ENCODE data around the gene SHROOM4.

The SHROOM4 gene

GRCh38 chrX:50780144-50780543 is 33.9 kb downstream of the SHROOM4 start:
- no peak for DNase-seq (ENCODE audit: low spot score)

- DNase-seq (ENCODE audit: low spot score) = no peak
These were observed 34.3 kb downstream of the SHROOM4 start for GRCh38 chrX:50779694-50780093.

- no peak for DNase-seq (ENCODE audit: low spot score)
These were observed 35.7 kb downstream of the SHROOM4 start for GRCh38 chrX:50778272-50778671.

- no peak for DNase-seq (ENCODE audit: low spot score)
These were observed 37.7 kb downstream of the SHROOM4 start for GRCh38 chrX:50776248-50776647.

GRCh38 chrX:50771382-50771781 is 42.6 kb downstream of the SHROOM4 start:
- DNase-seq (ENCODE audit: low spot score) = no peak

GRCh38 chrX:50770702-50771101 is 43.3 kb downstream of the SHROOM4 start:
- DNase-seq (ENCODE audit: low spot score) = peak; percentile 1

GRCh38 chrX:50769389-50770063 is 44.5 kb downstream of the SHROOM4 start:
- DNase-seq (ENCODE audit: low spot score) = peak; percentile 80

GRCh38 chrX:50768801-50769200 is 45.2 kb downstream of the SHROOM4 start:
- DNase-seq (ENCODE audit: low spot score) = no peak

GRCh38 chrX:50765986-50766385 is 48.0 kb downstream of the SHROOM4 start:
- no peak for DNase-seq (ENCODE audit: low spot score)

- DNase-seq (ENCODE audit: low spot score) = no peak
These were observed 51.4 kb downstream of the SHROOM4 start for GRCh38 chrX:50762578-50762977.

GRCh38 chrX:50756276-50756675 is 57.7 kb downstream of the SHROOM4 start:
- no peak for DNase-seq (ENCODE audit: low spot score)

GRCh38 chrX:50751091-50751490 is 62.9 kb downstream of the SHROOM4 start:
- no peak for DNase-seq (ENCODE audit: low spot score)

- peak; percentile 25 for DNase-seq (ENCODE audit: low spot score)
These were observed 66.5 kb downstream of the SHROOM4 start for GRCh38 chrX:50747471-50747900.

- DNase-seq (ENCODE audit: low spot score) = no peak
These were observed 77.3 kb downstream of the SHROOM4 start for GRCh38 chrX:50736656-50737055.

- no peak for DNase-seq (ENCODE audit: low spot score)
These were observed 87.7 kb downstream of the SHROOM4 start for GRCh38 chrX:50726296-50726695.

- no peak for DNase-seq (ENCODE audit: low spot score)
These were observed 88.7 kb downstream of the SHROOM4 start for GRCh38 chrX:50725310-50725709.

GRCh38 chrX:50723006-50723405 is 91.0 kb downstream of the SHROOM4 start:
- DNase-seq (ENCODE audit: low spot score) = no peak

GRCh38 chrX:50721764-50722521 is 92.1 kb downstream of the SHROOM4 start:
- DNase-seq (ENCODE audit: low spot score) = no peak

GRCh38 chrX:50719614-50720013 is 94.4 kb downstream of the SHROOM4 start:
- no peak for DNase-seq (ENCODE audit: low spot score)

GRCh38 chrX:50718776-50719175 is 95.2 kb downstream of the SHROOM4 start:
- no peak for DNase-seq (ENCODE audit: low spot score)

- no peak for DNase-seq (ENCODE audit: low spot score)
These were observed 97.3 kb downstream of the SHROOM4 start for GRCh38 chrX:50716706-50717105.

- DNase-seq (ENCODE audit: low spot score) = no peak
These were observed 101.2 kb downstream of the SHROOM4 start for GRCh38 chrX:50712777-50713176.

GRCh38 chrX:50711907-50712306 is 102.1 kb downstream of the SHROOM4 start:
- DNase-seq (ENCODE audit: low spot score) = no peak

All from Ammon's horn (tissue), 1 donor.